ENCODE measurements around the gene DNM1L. TPM values are rescaled to one million over a fixed set of nuclear protein-coding genes. Genes with fewer than 3 reads are reported as not detected.

Gene DNM1L
- total and polyA plus RNA-seq, 8 donors = 17.7 to 157 (median 36.7) TPM

- no peak for DNase-seq
- H3K27me3 ChIP-seq = no peaks in the 10 kb centered on the region
- no peak overlapping the region for H3K4me3 ChIP-seq
- H3K4me1 ChIP-seq = no peaks in the 10 kb centered on the region
- H3K36me3 ChIP-seq = peaks cover 11 to 90% (median 80%) of the 10 kb centered on the region in 4 donors
- H3K27ac ChIP-seq = no peak overlapping the region
- intact Hi-C loops (cut with DNase I; ENCODE audit: low total_unique reads) = no loop called here
- no peaks in the 10 kb centered on the region for H3K9me3 ChIP-seq
- WGBS, 5 donors = 66 to 76% (median 73%) methylated on average over 3 of the region's 3 CpGs
- TF ChIP-seq POLR2AphosphoS5 (IDR thresholded peaks at IDR 0.05) = no peak
- TF ChIP-seq POLR2A (IDR thresholded peaks at IDR 0.05) = no peak
- TF ChIP-seq CTCF (IDR thresholded peaks at IDR 0.05) = no peak
- no peak for TF ChIP-seq EP300 (IDR thresholded peaks at IDR 0.05)
These were observed 48.1 kb downstream of the DNM1L start for GRCh38 chr12:32727237-32727636.

- WGBS, 5 donors = 91 to 100% (median 98%) methylated on average over 1 of the region's 1 CpG
- no peaks in the 10 kb centered on the region for H3K27me3 ChIP-seq
- no peak for DNase-seq
- H3K4me1 ChIP-seq = peaks cover 0 to 3% (median 0%) of the 10 kb centered on the region in 4 donors
- intact Hi-C loops (cut with DNase I; ENCODE audit: low total_unique reads) = no loop called here
- peaks cover 26 to 100% (median 96%) of the 10 kb centered on the region in 4 donors for H3K36me3 ChIP-seq
- no peaks in the 10 kb centered on the region for H3K9me3 ChIP-seq
- no peak overlapping the region for H3K4me3 ChIP-seq
- TF ChIP-seq POLR2A (IDR thresholded peaks at IDR 0.05) = no peak
- TF ChIP-seq EP300 (IDR thresholded peaks at IDR 0.05) = no peak
- TF ChIP-seq CTCF (IDR thresholded peaks at IDR 0.05) = no peak
- H3K27ac ChIP-seq = no peak overlapping the region
These were observed 55.9 kb downstream of the DNM1L start for GRCh38 chr12:32734952-32735351.

GRCh38 chr12:32736445-32736844, 57.3 kb downstream of the DNM1L start:
- no peak for DNase-seq
- intact Hi-C loops (cut with DNase I; ENCODE audit: low total_unique reads) = no loop called here
- Histone ChIP-seq H3K4me1 (peaks cover 0 to 3% (median 0%) of the 10 kb centered on the region in 4 donors), H3K9me3 (no peaks in the 10 kb centered on the region), H3K4me3 (no peak overlapping the region), H3K27ac (no peak overlapping the region), H3K27me3 (no peaks in the 10 kb centered on the region), H3K36me3 (peaks cover 23 to 100% (median 96%) of the 10 kb centered on the region in 4 donors)
- WGBS, 5 donors = 82 to 90% (median 87%) methylated on average over 3 of the region's 3 CpGs
- TF ChIP-seq EP300 (IDR thresholded peaks at IDR 0.05) = no peak
- no peak for TF ChIP-seq CTCF (IDR thresholded peaks at IDR 0.05)
- TF ChIP-seq POLR2A (IDR thresholded peaks at IDR 0.05) = no peak
- no peak for TF ChIP-seq POLR2AphosphoS5 (IDR thresholded peaks at IDR 0.05)

- no peak for DNase-seq
- 90 to 95% (median 91%) methylated on average over 2 of the region's 2 CpGs for WGBS, 5 donors
- Histone ChIP-seq H3K4me3 (no peak overlapping the region), H3K9me3 (no peaks in the 10 kb centered on the region), H3K4me1 (peaks cover 0 to 3% (median 0%) of the 10 kb centered on the region in 4 donors), H3K36me3 (peaks cover 18 to 100% (median 96%) of the 10 kb centered on the region in 4 donors), H3K27me3 (no peaks in the 10 kb centered on the region), H3K27ac (no peak overlapping the region)
- intact Hi-C loops (cut with DNase I; ENCODE audit: low total_unique reads) = no loop called here
- TF ChIP-seq CTCF (IDR thresholded peaks at IDR 0.05) (no peak), POLR2A (IDR thresholded peaks at IDR 0.05) (no peak), EP300 (IDR thresholded peaks at IDR 0.05) (no peak), POLR2AphosphoS5 (IDR thresholded peaks at IDR 0.05) (no peak)
These were observed 58.6 kb downstream of the DNM1L start for GRCh38 chr12:32737715-32738114.
